SU-DHL-6 (cell line): Measurements from ENCODE around the gene GABBR1.

Source experiments
- H2AFZ ChIP-seq: fragments of 200-600 bp; sonication (generic); 2 replicates; pipeline ENCODE4 v1.6.1; 2014; ENCODE audit warnings: low read depth, mild to moderate bottlenecking, moderate library complexity, mixed read lengths, antibody characterized with exemption, low read length; ENCODE audit not compliant: severe bottlenecking
- H3F3A ChIP-seq: fragments of 200-600 bp; shearing (Covaris generic); 2 replicates; pipeline ENCODE4 v1.6.0; 2016; ENCODE audit warnings: antibody characterized with exemption, mild to moderate bottlenecking; ENCODE audit not compliant: insufficient read depth
- H3K27ac ChIP-seq: fragments of 200-600 bp; sonication (generic); 2 replicates; pipeline ENCODE4 v1.5.1; 2016; ENCODE audit warnings: low read depth, mild to moderate bottlenecking, low read length, moderate library complexity, mixed read lengths
- H3K27me3 ChIP-seq: fragments of 200-600 bp; sonication (generic), shearing (Covaris generic); 2 replicates; pipeline ENCODE4 v1.6.0; 2014; ENCODE audit warnings: mild to moderate bottlenecking, low read length
- H3K36me3 ChIP-seq: fragments of 200-600 bp; sonication (generic); 2 replicates; pipeline ENCODE4 v1.6.1; 2014; ENCODE audit warnings: mild to moderate bottlenecking, low read length, mixed read lengths
- H3K4me2 ChIP-seq: fragments of 300-600, 200-600 bp; shearing (Covaris generic), sonication (generic); 2 replicates; pipeline ENCODE4 v1.6.0; 2014; ENCODE audit warnings: low read length, low read depth, mild to moderate bottlenecking; ENCODE audit not compliant: poor library complexity, severe bottlenecking
- H3K4me3 ChIP-seq: fragments of 200-600 bp; sonication (generic); 2 replicates; pipeline ENCODE4 v1.5.1; 2014; ENCODE audit warnings: antibody characterized with exemption, low read length, mild to moderate bottlenecking, mixed read lengths; ENCODE audit not compliant: insufficient read depth, poor library complexity, severe bottlenecking
- H3K79me2 ChIP-seq: fragments of 200-600 bp; sonication (generic); 2 replicates; pipeline ENCODE4 v1.6.1; 2014; ENCODE audit warnings: mild to moderate bottlenecking, low read length, moderate library complexity; ENCODE audit not compliant: insufficient read depth
- H3K9ac ChIP-seq: fragments of 200-600 bp; sonication (generic); 2 replicates; pipeline ENCODE4 v1.7.0; 2014; ENCODE audit warnings: mild to moderate bottlenecking, low read length
- H3K9me2 ChIP-seq: fragments of 200-600 bp; sonication (generic); replicated peaks from 2 replicates; pipeline ENCODE4 v1.6.1; 2014; ENCODE audit warnings: low read length; ENCODE audit not compliant: insufficient read depth
- H3K9me3 ChIP-seq: fragments of 200-600 bp; sonication (generic); 2 replicates; pipeline ENCODE4 v1.6.1; 2014; ENCODE audit warnings: low read length, mixed read lengths; ENCODE audit not compliant: insufficient read depth
- H4K20me1 ChIP-seq: fragments of 200-600 bp; sonication (generic); 2 replicates; pipeline ENCODE4 v1.6.1; 2014; ENCODE audit warnings: low read depth, mild to moderate bottlenecking, antibody characterized with exemption, low read length, moderate library complexity, mixed read lengths
- EZH2phosphoT487 ChIP-seq: fragments of 200-600 bp; sonication (generic), shearing (Covaris generic); conservative IDR thresholded peaks from 2 replicates; pipeline ENCODE4 v1.6.1; 2018; ENCODE audit warnings: mild to moderate bottlenecking, antibody characterized with exemption, low read length, moderate library complexity, mixed read lengths
- TF ChIP-seq, protein P1 (sequence below): fragments of 200-600 bp; sonication (generic); IDR thresholded peaks from one replicate; pipeline ENCODE4 v1.5.1; 2017; ENCODE audit warnings: antibody characterized with exemption, mild to moderate bottlenecking, low read length, moderate library complexity; ENCODE audit not compliant: insufficient read depth, poor library complexity, severe bottlenecking

Gene GABBR1

DNA sequence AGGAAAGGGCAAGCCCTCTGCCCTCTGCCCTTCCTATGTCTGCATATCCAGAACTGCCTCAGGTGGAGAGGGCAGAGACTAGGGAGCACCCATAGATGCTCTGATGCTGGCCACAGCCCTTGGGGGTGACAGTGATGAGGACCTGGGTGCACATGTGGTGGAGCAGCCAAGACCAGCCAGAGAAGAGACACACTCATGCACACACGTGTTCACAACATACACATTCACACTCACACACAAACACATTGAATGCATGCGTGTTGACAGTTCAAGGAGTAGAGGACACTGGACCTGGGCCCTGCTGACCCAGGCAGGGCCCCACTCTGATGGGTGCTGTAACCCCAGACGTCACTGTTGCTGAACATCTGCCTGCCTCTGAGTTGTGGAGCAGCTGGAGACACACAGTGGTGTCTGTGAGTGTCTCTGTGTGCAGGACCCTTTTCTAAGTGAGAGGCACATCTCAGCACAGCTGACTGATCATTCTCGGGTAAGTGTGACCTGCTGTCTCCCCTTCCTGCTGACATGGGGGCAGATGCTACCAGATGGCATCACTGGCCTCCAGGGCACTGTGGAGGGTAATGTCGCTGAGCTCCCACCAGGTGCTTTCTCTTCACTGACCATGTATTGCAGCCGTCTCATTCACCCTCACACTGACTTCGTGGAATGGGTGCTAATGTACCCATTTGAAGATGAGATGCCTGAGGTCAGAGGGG lies 115.1 kb downstream of the GABBR1 start:
- Histone ChIP-seq H3K27ac (no peak overlapping the region), H3K9me2 (no peaks in the 10 kb centered on the region), H3K4me2 (no peak overlapping the region), H3K36me3 (no peaks in the 10 kb centered on the region), H3K79me2 (no peaks in the 10 kb centered on the region), H3K9ac (no peak overlapping the region), H2AFZ (no peak overlapping the region), H4K20me1 (no peaks in the 10 kb centered on the region), H3K27me3 (no peaks in the 10 kb centered on the region), H3K9me3 (no peaks in the 10 kb centered on the region), H3K4me3 (no peak overlapping the region), H3F3A (no peaks in the 10 kb centered on the region)
- TF ChIP-seq, protein P1, sequence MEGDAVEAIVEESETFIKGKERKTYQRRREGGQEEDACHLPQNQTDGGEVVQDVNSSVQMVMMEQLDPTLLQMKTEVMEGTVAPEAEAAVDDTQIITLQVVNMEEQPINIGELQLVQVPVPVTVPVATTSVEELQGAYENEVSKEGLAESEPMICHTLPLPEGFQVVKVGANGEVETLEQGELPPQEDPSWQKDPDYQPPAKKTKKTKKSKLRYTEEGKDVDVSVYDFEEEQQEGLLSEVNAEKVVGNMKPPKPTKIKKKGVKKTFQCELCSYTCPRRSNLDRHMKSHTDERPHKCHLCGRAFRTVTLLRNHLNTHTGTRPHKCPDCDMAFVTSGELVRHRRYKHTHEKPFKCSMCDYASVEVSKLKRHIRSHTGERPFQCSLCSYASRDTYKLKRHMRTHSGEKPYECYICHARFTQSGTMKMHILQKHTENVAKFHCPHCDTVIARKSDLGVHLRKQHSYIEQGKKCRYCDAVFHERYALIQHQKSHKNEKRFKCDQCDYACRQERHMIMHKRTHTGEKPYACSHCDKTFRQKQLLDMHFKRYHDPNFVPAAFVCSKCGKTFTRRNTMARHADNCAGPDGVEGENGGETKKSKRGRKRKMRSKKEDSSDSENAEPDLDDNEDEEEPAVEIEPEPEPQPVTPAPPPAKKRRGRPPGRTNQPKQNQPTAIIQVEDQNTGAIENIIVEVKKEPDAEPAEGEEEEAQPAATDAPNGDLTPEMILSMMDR, result no peak
- TF ChIP-seq EZH2phosphoT487, result no peak

DNA sequence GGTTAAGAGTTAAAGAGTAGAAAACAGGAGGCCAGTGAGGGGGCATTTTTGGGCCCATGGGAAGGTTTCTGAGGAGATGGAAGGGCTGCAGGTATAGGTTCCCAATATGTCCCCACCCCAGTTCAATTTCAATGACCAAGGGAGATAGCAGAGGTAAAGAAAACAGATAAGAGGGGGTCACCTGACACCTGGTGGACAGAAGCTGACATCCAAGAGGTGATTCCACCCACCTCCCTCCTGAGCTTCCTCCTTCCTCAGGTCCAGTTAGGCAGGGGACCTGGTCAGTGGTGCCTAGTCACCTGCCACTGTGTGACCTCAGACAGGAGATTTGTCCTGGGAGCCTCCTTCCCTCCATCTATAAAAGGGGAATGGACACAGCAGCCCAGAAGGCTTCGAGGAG lies 115.7 kb downstream of the GABBR1 start:
- no peak for TF ChIP-seq EZH2phosphoT487
- TF ChIP-seq, protein P1, result no peak
- H3K36me3 ChIP-seq, result no peaks in the 10 kb centered on the region
- no peak overlapping the region for H3K4me3 ChIP-seq
- no peak overlapping the region for H3K4me2 ChIP-seq
- H3F3A ChIP-seq, result no peaks in the 10 kb centered on the region
- no peak overlapping the region for H2AFZ ChIP-seq
- no peaks in the 10 kb centered on the region for H4K20me1 ChIP-seq
- H3K27me3 ChIP-seq, result no peaks in the 10 kb centered on the region
- no peak overlapping the region for H3K9ac ChIP-seq
- H3K9me3 ChIP-seq, result no peaks in the 10 kb centered on the region
- no peak overlapping the region for H3K27ac ChIP-seq
- H3K79me2 ChIP-seq, result no peaks in the 10 kb centered on the region
- H3K9me2 ChIP-seq, result no peaks in the 10 kb centered on the region

DNA sequence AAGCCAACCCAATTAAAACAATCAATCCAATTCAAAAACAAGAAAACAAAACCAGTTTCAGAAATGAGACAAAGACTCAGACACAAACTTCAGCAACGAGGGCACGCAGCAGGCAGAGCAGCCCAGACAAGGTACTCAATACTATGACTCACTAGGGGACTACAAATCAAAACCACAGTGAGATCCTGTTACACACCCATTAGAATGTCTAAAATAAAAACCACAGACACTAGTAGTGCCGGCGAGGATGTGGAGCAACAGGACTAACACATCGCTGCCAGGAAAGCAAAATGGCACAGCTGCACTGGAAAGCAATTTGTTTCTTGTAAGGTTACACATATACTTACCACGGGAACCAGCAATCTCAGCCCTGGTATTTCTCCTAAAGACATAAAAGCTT lies 116.9 kb downstream of the GABBR1 start:
- Histone ChIP-seq H4K20me1 (no peaks in the 10 kb centered on the region), H3K27ac (no peak overlapping the region), H3K9me3 (no peaks in the 10 kb centered on the region), H3K9ac (no peak overlapping the region), H2AFZ (no peak overlapping the region), H3K79me2 (no peaks in the 10 kb centered on the region), H3K36me3 (no peaks in the 10 kb centered on the region), H3K9me2 (no peaks in the 10 kb centered on the region), H3F3A (no peaks in the 10 kb centered on the region), H3K4me2 (no peak overlapping the region), H3K27me3 (no peaks in the 10 kb centered on the region), H3K4me3 (no peak overlapping the region)
- TF ChIP-seq, protein P1, result no peak
- TF ChIP-seq EZH2phosphoT487, result no peak
